Peyer's patch (tissue), 4 donors: ENCODE results near the gene LDHB. TPM values are rescaled to one million over a fixed set of nuclear protein-coding genes. Genes with fewer than 3 reads are reported as not detected.
"Not testable (repeated sequence)": the region's sequence is repeated elsewhere in the genome, so short reads cannot be mapped to it uniquely, and the experiment has no call there.

Experiments used
- DNase-seq, 3 donors: peaks; one replicate each; pipeline ENCODE4 v3.0.0-alpha.2; 2017 to 2019
- H3K27ac ChIP-seq, 4 donors: fragments of 200-600 bp; sonication (generic); one replicate each; pipeline ENCODE4 v1.5.1; 2016 to 2019
- H3K27me3 ChIP-seq, 2 donors: fragments of 200-600 bp; sonication (generic); one replicate each; pipeline ENCODE4 v1.5.1; 2019
- H3K36me3 ChIP-seq, 3 donors: fragments of 200-600 bp; sonication (generic); one replicate each; pipeline ENCODE4 v1.5.1; 2016 to 2019
- H3K4me1 ChIP-seq, 4 donors: fragments of 200-600 bp; sonication (generic); one replicate each; pipeline ENCODE4 v1.5.1; 2016 to 2019
- H3K4me3 ChIP-seq, 4 donors: fragments of 200-600 bp; sonication (generic); 1 replicate in 3 of 4; 2 replicates in 1 of 4; pipeline ENCODE4 v1.5.1; 2016 to 2019; ENCODE audit warnings: mild to moderate bottlenecking in 1 of 4
- H3K9me3 ChIP-seq, 4 donors: fragments of 200-600 bp; sonication (generic); one replicate each; pipeline ENCODE4 v1.5.1; 2016 to 2019; ENCODE audit warnings: mild to moderate bottlenecking in 1 of 4
- CTCF ChIP-seq, 6 experiments: fragments of 450-650 bp in 4 of 6; fragments of 200-600 bp in 2 of 6; sonication (generic) in 1 of 6; IDR thresholded peaks; one replicate each; pipeline ENCODE4 v1.5.1; 2017 to 2019; ENCODE audit warnings: antibody characterized with exemption in 6 of 6, mild to moderate bottlenecking in 3 of 6, moderate library complexity in 1 of 6
- POLR2A ChIP-seq, 2 donors: fragments of 450-650 bp; IDR thresholded peaks; one replicate each; pipeline ENCODE4 v1.5.1; 2017; ENCODE audit warnings: antibody characterized with exemption in 2 of 2, mild to moderate bottlenecking in 2 of 2, moderate library complexity in 2 of 2
- total RNA-seq, 4 donors: library from RNA; depleted of rRNA; stranded (reverse); fragments of >200 nt; gene quantifications; one replicate each; pipeline ENCODE4 v1.1.0, GENCODE V29; 2016

Gene LDHB
- total RNA-seq, 4 donors from 2014 or later = 15.6 to 178 (median 25.1) TPM

- H3K27me3 ChIP-seq = no peaks in the 10 kb centered on the region
- H3K36me3 ChIP-seq = no peaks in the 10 kb centered on the region
- no peak for DNase-seq
- H3K4me3 ChIP-seq = no peak overlapping the region
- H3K9me3 ChIP-seq = no peaks in the 10 kb centered on the region
- no peaks in the 10 kb centered on the region for H3K4me1 ChIP-seq
- TF ChIP-seq CTCF (IDR thresholded peaks at IDR 0.05) (no peak), POLR2A (IDR thresholded peaks at IDR 0.05) (no peak)
- H3K27ac ChIP-seq = no peak overlapping the region
These were observed 14.5 kb upstream of the LDHB start for GRCh38 chr12:21672146-21672545.

- no peak for TF ChIP-seq POLR2A (IDR thresholded peaks at IDR 0.05)
- TF ChIP-seq CTCF (IDR thresholded peaks at IDR 0.05) = no peak
- H3K27ac ChIP-seq = no peak overlapping the region
- DNase-seq = no peak
These were observed 9.1 kb upstream of the LDHB start for GRCh38 chr12:21666722-21667121.

DNA sequence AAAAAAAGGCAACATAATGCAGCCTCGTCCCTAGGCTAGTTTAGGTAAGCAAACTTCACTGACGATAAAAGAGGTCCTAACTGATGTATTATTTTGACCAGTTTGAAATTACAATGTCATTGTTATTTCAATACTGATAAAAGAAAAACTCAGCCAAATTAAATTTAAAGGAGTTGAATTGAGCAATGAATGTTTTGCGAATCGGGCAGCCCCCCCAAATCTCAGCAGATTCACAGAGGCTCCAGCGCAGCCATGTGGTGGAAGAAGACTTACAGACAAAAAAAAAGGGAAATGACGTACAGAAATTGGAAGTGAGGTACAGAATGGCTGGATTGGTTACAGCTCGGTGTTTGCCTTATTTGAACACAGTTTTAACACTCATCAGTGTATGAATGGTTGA lies 8.2 kb upstream of the LDHB start:
- H3K9me3 ChIP-seq = no peaks in the 10 kb centered on the region
- TF ChIP-seq POLR2A (IDR thresholded peaks at IDR 0.05) (no peak), CTCF (IDR thresholded peaks at IDR 0.05) (no peak)
- H3K27me3 ChIP-seq = no peaks in the 10 kb centered on the region
- no peak overlapping the region for H3K4me3 ChIP-seq
- no peaks in the 10 kb centered on the region for H3K4me1 ChIP-seq
- H3K36me3 ChIP-seq = no peaks in the 10 kb centered on the region
- no peak for DNase-seq
- H3K27ac ChIP-seq = no peak overlapping the region

More at GRCh38 chr12:21666722-21667121, 9.1 kb upstream of the LDHB start:
- no peaks in the 10 kb centered on the region for H3K9me3 ChIP-seq
- no peaks in the 10 kb centered on the region for H3K4me1 ChIP-seq
- H3K27me3 ChIP-seq = no peaks in the 10 kb centered on the region
- no peak overlapping the region for H3K4me3 ChIP-seq
- no peaks in the 10 kb centered on the region for H3K36me3 ChIP-seq

DNA sequence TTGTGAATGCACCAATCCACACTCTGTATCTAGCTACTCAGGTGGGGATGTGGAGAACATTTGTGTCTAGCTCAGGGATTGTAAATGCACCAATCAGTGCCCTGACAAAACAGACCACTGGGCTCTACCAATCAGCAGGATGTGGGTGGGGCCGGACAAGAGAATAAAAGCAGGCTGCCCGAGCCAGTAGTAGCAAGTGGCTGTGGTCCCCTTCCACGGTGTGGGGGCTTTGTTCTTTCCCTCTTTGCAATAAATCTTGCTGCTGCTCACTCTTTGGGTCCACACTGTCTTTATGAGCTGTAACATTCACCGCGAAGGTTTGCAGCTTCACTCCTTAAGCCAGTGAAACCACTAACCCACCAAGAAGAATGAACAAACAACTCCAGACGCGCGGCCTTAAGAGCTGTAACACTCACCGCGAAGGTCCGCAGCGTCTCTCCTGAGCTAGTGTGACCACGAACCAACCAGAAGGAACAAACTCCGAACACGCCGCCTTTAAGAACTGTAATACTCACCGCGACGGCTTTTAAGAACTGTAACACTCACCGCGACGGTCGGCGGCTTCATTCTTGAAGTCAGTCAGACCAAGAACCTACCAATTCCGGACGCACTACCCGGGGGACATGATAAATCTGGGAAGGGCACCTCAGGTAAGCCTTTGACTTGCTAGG lies 4.6 kb upstream of the LDHB start:
- Histone ChIP-seq H3K4me1 (no peaks in the 10 kb centered on the region), H3K27me3 (peaks cover 0 to 4% of the 10 kb centered on the region in 2 donors), H3K9me3 (no peaks in the 10 kb centered on the region), H3K27ac (no peak overlapping the region), H3K4me3 (no peak overlapping the region), H3K36me3 (no peaks in the 10 kb centered on the region)
- DNase-seq = no peak
- no peak for TF ChIP-seq POLR2A (IDR thresholded peaks at IDR 0.05)
- no peak for TF ChIP-seq CTCF (IDR thresholded peaks at IDR 0.05)

GRCh38 chr12:21661396-21662093 lies 3.9 kb upstream of the LDHB start:
- H3K27me3 ChIP-seq, H3K9me3 ChIP-seq, H3K4me1 ChIP-seq, H3K36me3 ChIP-seq, H3K4me3 ChIP-seq, H3K27ac ChIP-seq, DNase-seq: not testable (repeated sequence)

GRCh38 chr12:21659383-21659782 lies 1.7 kb upstream of the LDHB start:
- Histone ChIP-seq H3K36me3 (no peaks in the 10 kb centered on the region), H3K4me1 (peaks cover 0 to 8% (median 0%) of the 10 kb centered on the region in 4 donors), H3K4me3 (no peak overlapping the region), H3K27ac (no peak overlapping the region), H3K27me3 (peaks cover 0 to 4% of the 10 kb centered on the region in 2 donors), H3K9me3 (no peaks in the 10 kb centered on the region)
- no peak for DNase-seq
- TF ChIP-seq POLR2A (IDR thresholded peaks at IDR 0.05) (no peak), CTCF (IDR thresholded peaks at IDR 0.05) (no peak)
